HG02884 (cell line): ENCODE data around the gene CCDC40.

Experiments used
- ATAC-seq: cut with Tn5 transposase; IDR thresholded peaks from one replicate; pipeline ENCODE4 v1.9.1; 2021; ENCODE audit warnings: mild to moderate bottlenecking, moderate library complexity; ENCODE audit not compliant: unreplicated experiment

CCDC40 gene

GRCh38 chr17:80000981-80001775, 35.3 kb upstream of the CCDC40 start:
- ATAC-seq, result no peak

GRCh38 chr17:80002070-80002641, 34.3 kb upstream of the CCDC40 start:
- no peak for ATAC-seq

GRCh38 chr17:80002690-80003490, 33.6 kb upstream of the CCDC40 start:
- no peak for ATAC-seq

- ATAC-seq, result no peak
Measured at GRCh38 chr17:80003969-80004368, 32.5 kb upstream of the CCDC40 start.

- ATAC-seq, result no peak
Measured at GRCh38 chr17:80005360-80006338, 30.8 kb upstream of the CCDC40 start.

- ATAC-seq, result no peak
Measured at GRCh38 chr17:80006339-80006720, 30.1 kb upstream of the CCDC40 start.

- no peak for ATAC-seq
Measured at GRCh38 chr17:80006811-80007752, 29.4 kb upstream of the CCDC40 start.

- ATAC-seq, result no peak
Measured at GRCh38 chr17:80007939-80008338, 28.5 kb upstream of the CCDC40 start.

GRCh38 chr17:80008383-80008840, 28.0 kb upstream of the CCDC40 start:
- no peak for ATAC-seq

GRCh38 chr17:80008848-80009247, 27.6 kb upstream of the CCDC40 start:
- no peak for ATAC-seq

- ATAC-seq, result no peak
Measured at GRCh38 chr17:80009391-80010282, 26.8 kb upstream of the CCDC40 start.

- ATAC-seq, result no peak
Measured at GRCh38 chr17:80010283-80010858, 26.1 kb upstream of the CCDC40 start.

GRCh38 chr17:80011989-80012555, 24.4 kb upstream of the CCDC40 start:
- no peak for ATAC-seq

GRCh38 chr17:80012765-80013741, 23.4 kb upstream of the CCDC40 start:
- no peak for ATAC-seq

- ATAC-seq, result no peak
Measured at GRCh38 chr17:80017226-80018010, 19.0 kb upstream of the CCDC40 start.
